Inflammatory macrophage treated with lipopolysaccharide for 4 hours (primary cell): ENCODE results near the gene DCDC2.
A peak's percentile ranks its signal among the peaks of the same experiment; 100 is the strongest.
"Not testable (repeated sequence)": the region's sequence is repeated elsewhere in the genome, so short reads cannot be mapped to it uniquely, and the experiment has no call there.

Experiments used
- DNase-seq: peaks from one replicate; pipeline ENCODE4 v3.0.0-alpha.2; 2020

DCDC2 gene

DNA sequence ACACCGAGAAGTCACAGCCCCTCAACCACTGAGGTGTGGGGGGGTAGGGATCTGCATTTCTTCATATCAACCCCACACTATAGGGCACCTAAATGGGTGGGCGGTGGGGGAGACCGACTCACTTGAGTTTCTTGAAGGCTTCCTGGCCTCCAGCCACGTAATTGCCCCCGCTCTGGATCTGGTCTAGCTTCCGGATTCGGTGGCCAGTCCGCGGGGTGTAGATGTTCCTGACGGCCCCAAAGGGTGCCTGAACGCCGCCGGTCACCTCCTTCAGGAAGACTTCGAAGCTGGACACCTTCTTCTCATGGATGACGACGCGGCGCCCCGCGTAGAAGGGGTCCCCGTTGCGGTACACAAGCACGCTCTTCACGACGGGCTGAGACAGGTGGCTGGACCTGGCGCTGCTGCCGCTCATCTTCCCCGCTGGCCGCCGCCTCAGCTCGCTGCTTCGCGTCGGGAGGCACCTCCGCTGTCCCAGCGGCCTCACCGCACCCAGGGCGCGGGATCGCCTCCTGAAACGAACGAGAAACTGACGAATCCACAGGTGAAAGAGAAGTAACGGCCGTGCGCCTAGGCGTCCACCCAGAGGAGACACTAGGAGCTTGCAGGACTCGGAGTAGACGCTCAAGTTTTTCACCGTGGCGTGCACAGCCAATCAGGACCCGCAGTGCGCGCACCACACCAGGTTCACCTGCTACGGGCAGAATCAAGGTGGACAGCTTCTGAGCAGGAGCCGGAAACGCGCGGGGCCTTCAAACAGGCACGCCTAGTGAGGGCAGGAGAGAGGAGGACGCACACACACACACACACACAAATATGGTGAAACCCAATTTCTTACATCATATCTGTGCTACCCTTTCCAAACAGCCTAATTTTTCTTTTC lies at the start of gene DCDC2:
Gene DCDC2, minus strand, starts transcription at position 724 of the 883 bp plus-strand sequence. Its CDS starts 309 bp downstream, at position 415.
- peak; percentile 8 for DNase-seq

DNA sequence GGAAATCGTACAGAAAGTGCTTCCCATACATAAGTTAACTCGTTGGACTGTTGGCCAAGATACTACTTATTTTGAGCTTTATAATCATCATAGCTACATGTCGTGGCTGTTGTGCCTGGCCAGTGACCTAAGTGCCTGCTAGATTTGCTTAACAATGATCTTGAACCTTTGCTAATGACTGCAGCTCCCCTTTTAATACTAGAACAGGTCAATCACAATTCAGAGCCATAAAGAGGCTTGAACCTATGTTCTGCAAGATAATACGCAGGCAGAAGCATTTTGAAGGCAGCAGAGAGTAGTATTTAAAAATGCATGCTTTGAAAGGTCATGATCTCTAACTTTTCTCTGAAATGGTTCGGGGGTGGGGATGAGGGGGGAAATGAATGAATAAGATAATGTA lies 47.4 kb upstream of the DCDC2 start:
- DNase-seq = no peak

GRCh38 chr6:24403501-24403824 lies 45.6 kb upstream of the DCDC2 start:
- DNase-seq = no peak

DNA sequence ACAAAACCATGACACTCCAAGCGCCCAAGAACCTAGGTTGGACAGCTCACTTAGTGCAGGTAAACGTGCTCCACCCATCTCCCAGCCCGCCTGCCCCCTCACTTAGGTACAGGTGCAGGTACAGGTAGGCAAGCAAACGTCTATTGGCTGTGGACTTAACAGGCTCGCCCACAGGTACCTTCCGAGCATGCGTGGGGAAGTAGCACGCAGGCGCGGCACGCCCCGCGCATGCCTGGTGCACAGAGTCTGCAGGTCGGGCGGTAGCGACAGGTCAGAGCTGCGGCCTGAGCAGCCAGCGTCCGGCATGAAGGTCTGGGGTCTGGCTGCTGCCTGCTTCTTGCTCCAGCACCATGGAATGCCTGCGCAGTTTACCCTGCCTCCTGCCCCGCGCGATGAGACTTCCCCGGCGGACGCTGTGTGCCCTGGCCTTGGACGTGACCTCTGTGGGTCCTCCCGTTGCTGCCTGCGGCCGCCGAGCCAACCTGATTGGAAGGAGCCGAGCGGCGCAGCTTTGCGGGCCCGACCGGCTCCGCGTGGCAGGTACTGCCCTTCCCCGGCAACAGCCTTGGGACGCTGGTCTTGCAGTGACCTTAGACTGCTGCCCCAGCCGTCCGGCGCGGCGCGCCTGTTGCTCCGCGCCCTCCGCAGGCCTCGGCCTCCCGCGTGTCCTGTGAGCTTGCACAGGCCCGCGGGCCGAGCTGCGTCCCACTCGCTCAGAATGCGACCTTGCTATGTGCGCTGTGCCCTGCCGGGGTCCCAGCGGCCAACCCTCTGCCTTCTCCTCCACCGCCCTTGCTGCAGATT lies 45.0 kb upstream of the DCDC2 start, which contains the start of gene MRS2:
Gene MRS2, plus strand, starts transcription at position 240 of the 804 bp plus-strand sequence. Its CDS starts 111 bp downstream, at position 351.
- DNase-seq = peak; percentile 89

DNA sequence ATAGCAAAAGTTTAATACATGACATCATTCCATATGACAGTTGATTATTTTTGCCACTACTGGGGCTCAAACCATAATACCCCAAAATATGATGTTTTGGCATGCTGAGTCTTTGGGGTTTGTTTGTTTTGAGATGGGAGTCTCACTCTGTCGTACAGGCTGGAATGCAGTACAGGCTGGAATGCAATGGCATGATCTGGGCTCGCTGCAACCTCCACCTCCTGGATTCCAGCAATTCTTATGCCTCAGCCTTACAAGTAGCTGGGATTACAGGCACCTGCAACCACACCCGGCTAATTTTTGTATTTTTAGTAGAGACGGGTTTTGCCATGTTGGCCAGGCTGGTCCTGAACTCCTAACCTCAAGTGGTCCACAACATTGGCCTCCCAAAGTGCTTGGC lies 43.6 kb upstream of the DCDC2 start:
- no peak for DNase-seq

- DNase-seq = not testable (repeated sequence)
Measured at GRCh38 chr6:24400045-24401039, 42.5 kb upstream of the DCDC2 start.

- peak; percentile 13 for DNase-seq
Measured at GRCh38 chr6:24397631-24398030, 39.8 kb upstream of the DCDC2 start.

DNA sequence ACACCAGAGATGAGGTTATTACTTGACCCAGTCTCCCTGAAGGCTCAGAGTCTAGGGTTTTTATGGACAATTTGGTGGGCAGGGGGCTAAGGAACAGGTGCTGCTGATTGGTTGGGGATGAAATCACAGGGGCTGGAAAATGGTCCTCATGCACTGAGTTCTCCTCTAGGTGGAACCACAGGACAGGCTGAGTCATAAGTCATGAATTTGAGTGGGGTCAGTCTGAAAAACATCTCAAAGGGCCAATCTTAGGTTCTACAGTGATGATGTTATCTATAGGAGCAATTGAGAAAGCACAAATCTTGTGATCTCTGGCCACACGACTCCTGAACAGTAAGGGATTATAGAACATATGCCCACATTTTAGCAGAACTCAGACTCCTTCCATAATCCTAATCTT lies 39.0 kb upstream of the DCDC2 start:
- peak; percentile 44 for DNase-seq

- peak; percentile 93 for DNase-seq
Measured at GRCh38 chr6:24394780-24395437, 37.0 kb upstream of the DCDC2 start.

GRCh38 chr6:24394061-24394779 lies 36.4 kb upstream of the DCDC2 start:
- DNase-seq = peak; percentile 30

DNA sequence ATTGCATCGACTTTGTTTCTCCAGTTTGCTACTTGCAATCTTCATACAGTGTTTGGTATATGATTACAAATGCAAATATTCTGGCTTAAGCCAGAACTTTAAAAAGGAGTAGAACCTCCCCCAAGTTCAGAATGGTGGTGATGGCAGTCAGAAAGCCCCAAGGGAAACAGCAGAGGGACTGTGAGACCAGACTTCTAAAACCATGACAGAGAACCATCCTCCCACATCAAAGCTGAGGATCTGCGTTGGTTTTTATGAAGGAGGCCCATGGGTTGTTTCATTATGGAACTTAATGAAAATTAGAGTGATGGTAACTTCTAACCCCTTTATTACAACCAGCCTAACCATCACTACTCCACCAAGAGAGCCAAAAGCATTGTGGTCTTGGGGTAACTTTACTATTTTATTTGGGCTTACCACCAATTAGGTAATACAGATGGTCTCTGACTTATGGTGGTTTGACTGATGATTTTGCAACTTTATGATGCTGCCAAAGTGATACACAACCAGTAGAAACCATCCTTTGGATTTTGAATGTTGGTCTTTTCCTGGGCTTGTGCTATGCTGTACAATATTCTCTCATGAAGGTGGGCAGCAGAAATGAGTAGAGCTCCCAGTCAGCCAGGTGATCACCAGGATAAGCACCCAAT lies 34.0 kb upstream of the DCDC2 start:
- DNase-seq = no peak

GRCh38 chr6:24391208-24391607 lies 33.3 kb upstream of the DCDC2 start:
- DNase-seq = no peak

GRCh38 chr6:24387818-24388217 lies 30.0 kb upstream of the DCDC2 start:
- no peak for DNase-seq

DNA sequence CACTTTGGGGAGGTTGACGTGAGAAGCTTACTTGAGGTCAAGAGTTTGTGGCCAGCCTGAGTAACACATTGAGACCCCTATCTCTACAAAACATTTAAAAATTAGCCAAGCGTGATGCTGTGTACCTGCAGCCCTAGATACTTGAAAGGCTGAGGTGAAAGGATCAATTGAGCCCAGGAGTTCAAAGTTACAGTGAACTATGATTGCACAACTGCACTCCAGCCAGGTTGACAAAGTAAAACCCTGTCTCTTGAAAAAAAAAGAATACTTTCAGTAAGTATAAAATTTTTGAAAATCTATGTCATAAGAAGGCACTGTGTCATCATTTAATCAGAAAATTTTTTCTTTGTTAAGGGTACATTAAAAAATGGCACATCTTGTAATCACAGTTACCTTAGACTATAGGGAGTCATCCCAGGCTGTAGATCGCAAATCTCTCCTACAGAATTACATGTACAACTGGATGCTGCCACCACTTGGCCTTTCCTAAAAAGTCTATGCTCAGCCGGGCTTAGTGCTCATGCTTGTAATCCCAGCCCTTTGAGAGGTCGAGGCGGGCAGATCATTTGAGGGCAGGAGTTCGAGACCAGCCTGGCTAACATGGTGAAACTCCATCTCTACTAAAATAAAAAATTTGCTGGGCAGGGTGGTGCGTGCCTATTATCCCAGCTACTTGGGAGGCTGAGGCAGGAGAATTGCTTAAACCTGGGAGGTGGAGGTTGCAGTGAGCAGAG lies 27.8 kb upstream of the DCDC2 start:
- DNase-seq = no peak

DNA sequence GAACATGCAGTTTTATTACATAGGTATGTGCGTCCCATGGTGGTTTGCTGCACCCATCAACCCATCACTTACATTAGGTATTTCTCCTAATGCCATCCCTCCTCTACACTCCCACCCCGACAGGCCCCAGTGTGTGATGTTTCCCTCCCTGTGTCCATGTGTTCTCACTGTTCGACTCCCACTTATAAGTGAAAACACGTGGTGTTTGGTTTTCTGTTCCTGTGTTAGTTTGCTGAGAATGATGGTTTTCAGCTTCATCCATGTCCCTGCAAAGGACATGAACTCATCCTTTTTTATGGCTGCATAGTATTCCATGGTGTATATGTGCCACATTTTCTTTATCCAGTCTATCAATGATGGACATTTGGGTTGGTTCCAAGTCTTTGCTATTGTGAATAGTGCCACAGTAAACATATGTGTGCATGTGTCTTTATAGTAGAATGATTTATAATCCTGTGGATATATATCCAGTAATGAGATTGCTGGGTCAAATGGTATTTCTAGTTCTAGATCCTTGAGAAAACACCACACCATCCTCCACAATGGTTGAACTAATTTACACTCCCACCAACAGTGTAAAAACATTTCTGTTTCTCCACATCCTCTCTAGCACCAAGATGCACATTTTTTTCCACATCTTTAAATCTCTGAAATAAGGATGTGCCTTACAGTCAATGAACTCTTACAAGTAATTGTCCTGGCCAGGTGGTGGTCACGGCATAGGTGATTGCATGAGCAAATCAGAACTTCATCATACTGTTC lies 26.7 kb upstream of the DCDC2 start:
- not testable (repeated sequence) for DNase-seq

GRCh38 chr6:24382891-24383494 lies 25.1 kb upstream of the DCDC2 start:
- DNase-seq = not testable (repeated sequence)

- no peak for DNase-seq
Measured at GRCh38 chr6:24382220-24382540, 24.3 kb upstream of the DCDC2 start.

- DNase-seq = no peak
Measured at GRCh38 chr6:24381476-24382219, 23.8 kb upstream of the DCDC2 start.
